ENCODE measurements around the gene SLC38A3.
"Not testable (repeated sequence)": the region's sequence is repeated elsewhere in the genome, so short reads cannot be mapped to it uniquely, and the experiment has no call there.

Gene SLC38A3

GRCh38 chr3:50192689-50193141, 12.4 kb upstream of the SLC38A3 start:
- DNase-seq, result peak; percentile 82

GRCh38 chr3:50193286-50193685, 11.8 kb upstream of the SLC38A3 start:
- DNase-seq, result no peak

- no peak for DNase-seq
These were observed 11.3 kb upstream of the SLC38A3 start for GRCh38 chr3:50193746-50194127.

GRCh38 chr3:50194128-50194902, 10.8 kb upstream of the SLC38A3 start:
- peak; percentile 83 for DNase-seq

GRCh38 chr3:50194903-50195500, 10.1 kb upstream of the SLC38A3 start:
- DNase-seq, result peak; percentile 24

- no peak for DNase-seq
These were observed 9.4 kb upstream of the SLC38A3 start for GRCh38 chr3:50195501-50196252.

- DNase-seq, result no peak
These were observed 8.7 kb upstream of the SLC38A3 start for GRCh38 chr3:50196253-50196801.

GRCh38 chr3:50201573-50202315, 3.3 kb upstream of the SLC38A3 start:
- no peak for DNase-seq

GRCh38 chr3:50202353-50203112, 2.5 kb upstream of the SLC38A3 start:
- no peak for DNase-seq

GRCh38 chr3:50203113-50203808, 1.8 kb upstream of the SLC38A3 start:
- DNase-seq, result no peak

- DNase-seq, result no peak
These were observed 965 bp upstream of the SLC38A3 start for GRCh38 chr3:50203809-50204803.

GRCh38 chr3:50205413-50206276, 574 bp downstream of the SLC38A3 start:
- peak; percentile 23 for DNase-seq

- no peak for DNase-seq
These were observed 2.4 kb downstream of the SLC38A3 start for GRCh38 chr3:50207359-50208042.

- no peak for DNase-seq
These were observed 3.7 kb downstream of the SLC38A3 start for GRCh38 chr3:50208677-50209344.

GRCh38 chr3:50210176-50210509, 5.1 kb downstream of the SLC38A3 start:
- no peak for DNase-seq

GRCh38 chr3:50210510-50211367, 5.7 kb downstream of the SLC38A3 start:
- DNase-seq, result no peak

GRCh38 chr3:50211368-50211717, 6.3 kb downstream of the SLC38A3 start:
- DNase-seq, result not testable (repeated sequence)

All from stimulated activated CD4-positive, alpha-beta T cell treated with anti-CD3 and anti-CD28 coated beads, Interleukin-12 subunit alpha, Interleukin-12 subunit beta, amount 100 ng/mL, for 4 hours (primary cell).